ENCODE measurements around the gene FADD.

The FADD gene

DNA sequence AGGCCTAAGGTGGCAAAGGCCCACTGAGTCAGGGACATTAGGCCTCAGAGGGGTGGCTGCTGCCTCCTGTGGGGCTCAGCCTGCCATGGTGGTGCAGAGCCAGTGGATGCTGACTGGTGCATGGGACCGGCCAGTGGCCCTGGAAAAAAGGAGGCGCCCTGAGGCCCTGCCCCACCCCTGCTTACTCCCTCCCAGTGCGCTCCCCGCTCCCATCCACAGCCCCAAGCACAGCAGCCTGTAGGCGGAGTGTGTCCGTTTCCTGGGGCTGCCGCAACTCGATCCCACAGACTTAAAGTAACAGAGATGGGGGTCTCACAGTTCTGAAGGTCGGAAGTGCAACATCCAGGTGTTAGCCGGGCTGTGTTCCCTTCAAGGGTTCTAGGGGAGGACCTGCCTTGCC lies 38.4 kb upstream of the FADD start:
- TF ChIP-seq, protein P1, sequence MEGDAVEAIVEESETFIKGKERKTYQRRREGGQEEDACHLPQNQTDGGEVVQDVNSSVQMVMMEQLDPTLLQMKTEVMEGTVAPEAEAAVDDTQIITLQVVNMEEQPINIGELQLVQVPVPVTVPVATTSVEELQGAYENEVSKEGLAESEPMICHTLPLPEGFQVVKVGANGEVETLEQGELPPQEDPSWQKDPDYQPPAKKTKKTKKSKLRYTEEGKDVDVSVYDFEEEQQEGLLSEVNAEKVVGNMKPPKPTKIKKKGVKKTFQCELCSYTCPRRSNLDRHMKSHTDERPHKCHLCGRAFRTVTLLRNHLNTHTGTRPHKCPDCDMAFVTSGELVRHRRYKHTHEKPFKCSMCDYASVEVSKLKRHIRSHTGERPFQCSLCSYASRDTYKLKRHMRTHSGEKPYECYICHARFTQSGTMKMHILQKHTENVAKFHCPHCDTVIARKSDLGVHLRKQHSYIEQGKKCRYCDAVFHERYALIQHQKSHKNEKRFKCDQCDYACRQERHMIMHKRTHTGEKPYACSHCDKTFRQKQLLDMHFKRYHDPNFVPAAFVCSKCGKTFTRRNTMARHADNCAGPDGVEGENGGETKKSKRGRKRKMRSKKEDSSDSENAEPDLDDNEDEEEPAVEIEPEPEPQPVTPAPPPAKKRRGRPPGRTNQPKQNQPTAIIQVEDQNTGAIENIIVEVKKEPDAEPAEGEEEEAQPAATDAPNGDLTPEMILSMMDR (conservative IDR thresholded peaks at IDR 0.05) = no peak
- no peak for TF ChIP-seq ZFX (IDR thresholded peaks at IDR 0.05)

DNA sequence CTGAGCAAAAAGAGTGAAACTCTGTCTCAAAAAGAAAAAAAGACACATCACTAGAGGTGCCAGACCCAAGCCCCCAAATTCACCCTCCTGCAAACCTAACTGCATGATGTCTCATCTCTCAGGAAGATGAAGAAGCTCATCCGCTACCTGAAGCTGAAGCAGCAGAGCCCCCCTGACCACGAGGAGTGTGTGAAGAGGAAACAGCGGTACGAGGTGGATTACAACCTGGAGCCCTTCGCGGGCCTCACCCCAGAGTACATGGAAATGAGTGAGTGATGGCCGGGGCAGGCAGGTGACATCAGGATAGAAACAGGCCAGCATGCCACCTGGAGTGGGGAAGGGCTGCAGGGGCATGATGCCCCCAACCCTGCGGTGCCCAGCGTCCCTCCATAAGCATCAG lies 36.0 kb upstream of the FADD start:
- TF ChIP-seq, protein P1 (conservative IDR thresholded peaks at IDR 0.05) = no peak
- no peak for TF ChIP-seq ZFX (IDR thresholded peaks at IDR 0.05)

More for the DNA sequence above, 38.4 kb upstream of the FADD start:
- no peak overlapping the region for H3K27ac ChIP-seq

DNA sequence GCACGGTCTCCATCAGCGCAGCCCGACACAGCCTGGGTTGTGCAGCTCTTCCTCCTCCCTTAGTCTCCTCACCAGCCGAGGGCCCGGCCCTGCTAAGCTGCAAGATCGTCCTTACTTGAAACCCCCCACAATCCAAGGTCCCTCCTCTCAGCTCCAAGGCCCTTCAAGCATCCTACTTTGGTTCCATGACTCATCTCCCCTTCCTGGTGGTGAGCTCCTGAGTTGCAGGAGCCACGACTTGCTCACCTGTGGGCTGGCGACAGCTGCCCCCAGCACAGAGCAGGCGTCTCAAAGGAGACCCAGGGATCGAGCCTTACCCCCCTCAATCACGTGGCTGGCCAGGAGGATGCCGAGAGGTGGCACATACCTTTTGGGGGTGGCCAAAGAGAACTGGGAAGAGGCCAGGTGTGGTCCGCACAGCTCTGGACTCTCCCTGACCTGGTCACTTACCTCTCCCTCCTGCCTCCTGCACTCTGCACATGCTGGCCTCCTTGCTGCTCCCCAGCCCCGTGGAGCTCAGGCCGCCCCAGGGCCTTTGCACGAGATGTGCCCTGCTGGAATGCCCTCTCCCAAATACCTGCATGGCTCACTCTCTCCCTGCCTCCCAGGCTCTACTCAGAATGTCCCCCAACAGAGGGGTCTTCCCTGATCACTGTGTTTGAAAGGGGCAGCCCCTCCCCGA lies 35.2 kb upstream of the FADD start:
- no peak overlapping the region for H3K27ac ChIP-seq
- TF ChIP-seq ZFX (IDR thresholded peaks at IDR 0.05) = no peak
- TF ChIP-seq, protein P1 (conservative IDR thresholded peaks at IDR 0.05) = no peak

More for the DNA sequence above, 36.0 kb upstream of the FADD start:
- H3K27ac ChIP-seq = no peak overlapping the region

DNA sequence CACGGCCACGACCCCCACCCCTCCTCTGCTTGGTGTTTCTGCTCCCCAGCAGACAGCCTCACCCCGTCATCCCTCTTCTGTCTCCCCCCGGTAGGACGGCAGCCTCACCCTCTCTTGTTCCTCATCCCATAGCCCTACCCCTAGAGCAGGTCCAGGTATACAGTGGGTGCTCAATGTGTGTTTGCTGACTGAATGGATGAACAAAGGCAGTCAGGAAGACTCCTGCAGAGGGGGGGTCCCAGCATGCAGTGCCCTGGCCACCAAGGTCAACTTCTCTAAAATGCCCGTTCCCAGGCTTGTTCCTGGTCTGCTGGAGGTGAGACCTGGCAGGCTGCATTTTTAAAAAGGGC lies 34.7 kb upstream of the FADD start:
- H3K27ac ChIP-seq = no peak overlapping the region
- TF ChIP-seq, protein P1 (conservative IDR thresholded peaks at IDR 0.05) = no peak
- TF ChIP-seq ZFX (IDR thresholded peaks at IDR 0.05) = no peak

DNA sequence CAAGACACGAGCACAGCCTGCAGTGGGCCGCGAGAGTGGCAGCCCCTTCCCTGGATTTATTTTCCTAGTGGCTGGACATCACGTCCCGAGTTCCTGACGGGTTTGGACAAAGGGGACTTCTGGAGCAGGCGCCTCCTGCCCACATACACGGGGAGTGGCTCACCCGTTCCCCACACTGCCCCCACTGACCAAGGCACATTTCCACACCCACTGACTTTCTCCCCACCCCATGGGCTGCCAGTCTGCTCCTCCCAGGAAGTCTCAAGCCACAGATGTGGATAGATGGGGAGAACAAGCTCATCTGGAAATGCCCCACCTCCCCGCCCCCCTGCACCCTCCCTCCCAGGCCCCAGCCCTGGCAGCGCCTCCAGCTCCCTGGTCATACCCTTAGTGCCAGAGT lies 34.0 kb upstream of the FADD start:
- TF ChIP-seq, protein P1 (conservative IDR thresholded peaks at IDR 0.05) = no peak
- no peak for TF ChIP-seq ZFX (IDR thresholded peaks at IDR 0.05)
- H3K27ac ChIP-seq = peak overlapping the region; percentile 70

DNA sequence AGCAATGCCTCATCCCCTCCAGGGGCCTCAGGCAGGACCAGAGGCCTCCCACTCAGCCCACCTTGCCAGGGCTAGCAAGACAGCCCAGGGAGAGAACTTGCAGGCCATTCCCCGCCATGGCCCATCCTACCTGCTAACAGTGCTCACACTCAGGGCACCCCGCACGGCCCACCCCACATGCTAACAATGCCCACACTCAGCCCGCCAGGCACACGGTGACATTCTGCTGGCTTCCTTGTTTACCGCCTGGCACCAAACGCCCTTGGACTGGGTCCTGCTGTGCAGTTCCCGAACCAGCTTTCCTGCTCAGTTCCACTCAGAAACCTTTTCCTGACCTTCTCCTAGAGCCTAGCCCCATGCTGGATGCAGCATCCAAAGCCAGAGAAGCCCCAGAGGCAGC lies 33.5 kb upstream of the FADD start:
- H3K27ac ChIP-seq = peak overlapping the region; percentile 70
- TF ChIP-seq, protein P1 (conservative IDR thresholded peaks at IDR 0.05) = no peak
- no peak for TF ChIP-seq ZFX (IDR thresholded peaks at IDR 0.05)

DNA sequence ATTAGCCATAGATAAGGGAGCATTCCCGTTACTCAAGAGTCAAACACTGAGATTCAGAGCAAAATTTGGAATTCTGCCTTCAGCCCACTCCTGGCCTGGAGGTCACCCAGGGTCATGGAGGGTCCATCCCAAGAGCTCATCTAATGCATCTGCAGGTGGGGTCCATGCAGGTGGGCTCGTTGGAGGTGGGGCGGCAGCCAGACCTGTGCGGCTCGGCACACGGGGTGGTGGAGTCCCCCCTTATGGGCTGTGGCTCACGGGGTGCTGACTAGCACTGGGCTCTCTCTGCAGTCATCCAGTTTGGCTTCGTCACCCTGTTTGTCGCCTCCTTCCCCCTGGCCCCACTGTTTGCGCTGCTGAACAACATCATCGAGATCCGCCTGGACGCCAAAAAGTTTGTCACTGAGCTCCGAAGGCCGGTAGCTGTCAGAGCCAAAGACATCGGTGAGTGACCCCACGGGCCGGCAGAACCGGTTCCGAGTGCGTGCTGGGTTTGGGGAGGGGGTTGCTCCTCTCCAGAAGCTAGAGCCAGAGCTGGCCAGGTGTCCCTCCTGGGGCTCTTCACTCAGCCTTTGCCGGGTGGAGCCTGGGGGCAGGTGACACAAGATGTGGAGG lies 32.4 kb upstream of the FADD start:
- peak overlapping the region; percentile 70 for H3K27ac ChIP-seq
- TF ChIP-seq ZFX (IDR thresholded peaks at IDR 0.05) = no peak
- TF ChIP-seq, protein P1 (conservative IDR thresholded peaks at IDR 0.05) = no peak

All from C4-2B (cell line).